Uterus (tissue), 4 donors: ENCODE measurements around the gene S100A5. TPM values are rescaled to one million over a fixed set of nuclear protein-coding genes. Genes with fewer than 3 reads are reported as not detected.

Source experiments
- DNase-seq, 2 donors: peaks; one replicate each; pipeline ENCODE4 v3.0.0-alpha.2; 2019 to 2020
- H3K27ac ChIP-seq, 2 donors: fragments of 200-600 bp; sonication (generic); 1 replicate in 1 of 2; 2 replicates in 1 of 2; pipeline ENCODE4 v1.5.1; 2016 to 2018
- H3K27me3 ChIP-seq, 2 donors: fragments of 200-600 bp; sonication (generic); one replicate each; pipeline ENCODE4 v1.5.1; 2018 to 2019; ENCODE audit warnings: control low read depth in 1 of 2
- H3K36me3 ChIP-seq, 2 donors: fragments of 200-600 bp; sonication (generic); one replicate each; pipeline ENCODE4 v1.5.1; 2019; ENCODE audit warnings: control low read depth in 1 of 2
- H3K4me1 ChIP-seq, 2 donors: fragments of 200-600 bp; sonication (generic); one replicate each; pipeline ENCODE4 v1.5.1; 2018 to 2019; ENCODE audit warnings: control low read depth in 1 of 2
- H3K4me3 ChIP-seq, 2 donors: fragments of 200-600 bp; sonication (generic); 1 replicate in 1 of 2; 2 replicates in 1 of 2; pipeline ENCODE4 v1.5.1; 2018 to 2019; ENCODE audit warnings: mild to moderate bottlenecking in 1 of 2
- H3K9me3 ChIP-seq, 2 donors: fragments of 200-600 bp; sonication (generic); one replicate each; pipeline ENCODE4 v1.5.1; 2019; ENCODE audit warnings: control low read depth in 1 of 2
- CTCF ChIP-seq, 4 experiments: fragments of 200-600 bp in 2 of 4; fragments of 450-650 bp in 2 of 4; sonication (generic) in 2 of 4; IDR thresholded peaks; one replicate each; pipeline ENCODE4 v1.5.1; 2016 to 2019; ENCODE audit warnings: antibody characterized with exemption in 4 of 4, mild to moderate bottlenecking in 2 of 4, moderate library complexity in 1 of 4
- POLR2A ChIP-seq, 2 donors: fragments of 450-650 bp; IDR thresholded peaks; one replicate each; pipeline ENCODE4 v1.6.1; 2016; ENCODE audit warnings: antibody characterized with exemption in 2 of 2, mild to moderate bottlenecking in 1 of 2, moderate library complexity in 1 of 2
- intact Hi-C: fragments of 100-400 bp; cut with DNase I; formaldehyde crosslinking; loops from one replicate; pipeline ENCODE4 v1.15.1; 2023; ENCODE audit warnings: low total_unique reads
- total RNA-seq, 4 donors: library from RNA; depleted of rRNA in 3 of 4; stranded (reverse); fragments of >200 nt in 3 of 4; gene quantifications; one replicate each; pipeline versions ENCODE4 v1.1.0 to v1.2.4, GENCODE V29; 2014 to 2023
- donor health status: DM: yes; HTN: yes; CAD: no.

S100A5 gene
- total RNA-seq, 4 donors from 2014 or later, result not detected

DNA sequence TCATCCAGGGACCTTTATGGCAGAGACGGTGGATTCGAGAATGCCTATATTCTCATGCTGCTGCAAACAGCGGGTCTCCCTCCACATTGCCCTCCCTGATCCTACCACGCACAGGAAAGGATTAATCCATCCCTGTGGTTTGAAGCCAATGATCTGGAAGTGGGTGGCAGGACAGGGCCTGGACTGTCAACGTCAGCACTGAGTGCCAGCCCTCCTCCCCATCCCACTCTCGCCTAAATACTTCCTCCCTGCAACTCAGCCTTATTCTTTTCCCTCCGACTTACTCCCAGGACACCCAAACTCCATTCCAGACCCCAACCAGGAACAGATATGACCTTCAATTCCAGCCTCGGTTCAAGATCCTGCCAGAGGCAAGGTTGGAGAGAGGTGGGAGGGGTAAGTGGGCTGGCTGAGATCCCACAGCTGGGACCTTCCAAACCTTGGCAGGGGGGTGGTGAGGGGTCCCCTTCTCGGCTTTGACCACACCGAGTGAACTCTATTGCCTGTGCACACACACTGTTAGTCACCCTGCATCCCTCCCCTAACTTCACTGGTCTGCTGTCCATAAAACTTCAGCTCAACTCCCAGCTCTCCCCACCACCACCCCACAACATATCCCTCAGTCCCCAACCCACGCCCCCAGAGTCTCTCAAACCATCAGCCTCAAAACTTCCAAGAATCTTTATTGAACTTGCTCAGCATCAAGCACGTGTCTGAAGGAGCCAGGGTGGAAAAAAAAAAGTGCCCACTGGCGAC, 2.4 kb upstream of the S100A5 start:
- Histone ChIP-seq H3K36me3 (no peaks in the 10 kb centered on the region), H3K4me3 (no peak overlapping the region), H3K27ac (peak overlapping the region; percentile 86 to 94), H3K9me3 (no peaks in the 10 kb centered on the region), H3K4me1 (peaks cover 13 to 14% of the 10 kb centered on the region in 2 donors), H3K27me3 (no peaks in the 10 kb centered on the region)
- TF ChIP-seq CTCF (IDR thresholded peaks at IDR 0.05), result no peak
- no peak for TF ChIP-seq POLR2A (IDR thresholded peaks at IDR 0.05)
- no peak for DNase-seq
- intact Hi-C loops, result no loop called here

- H3K4me1 ChIP-seq, result peaks cover 12 to 14% of the 10 kb centered on the region in 2 donors
- H3K9me3 ChIP-seq, result no peaks in the 10 kb centered on the region
- H3K36me3 ChIP-seq, result no peaks in the 10 kb centered on the region
- DNase-seq, result no peak
- intact Hi-C loops, result no loop called here
- H3K4me3 ChIP-seq, result no peak overlapping the region
- peak overlapping the region in 1 of 2 donors; percentile 21 for H3K27ac ChIP-seq
- H3K27me3 ChIP-seq, result no peaks in the 10 kb centered on the region
- no peak for TF ChIP-seq CTCF (IDR thresholded peaks at IDR 0.05)
- no peak for TF ChIP-seq POLR2A (IDR thresholded peaks at IDR 0.05)
Observed at GRCh38 chr1:153541641-153542590, 1.2 kb upstream of the S100A5 start.

DNA sequence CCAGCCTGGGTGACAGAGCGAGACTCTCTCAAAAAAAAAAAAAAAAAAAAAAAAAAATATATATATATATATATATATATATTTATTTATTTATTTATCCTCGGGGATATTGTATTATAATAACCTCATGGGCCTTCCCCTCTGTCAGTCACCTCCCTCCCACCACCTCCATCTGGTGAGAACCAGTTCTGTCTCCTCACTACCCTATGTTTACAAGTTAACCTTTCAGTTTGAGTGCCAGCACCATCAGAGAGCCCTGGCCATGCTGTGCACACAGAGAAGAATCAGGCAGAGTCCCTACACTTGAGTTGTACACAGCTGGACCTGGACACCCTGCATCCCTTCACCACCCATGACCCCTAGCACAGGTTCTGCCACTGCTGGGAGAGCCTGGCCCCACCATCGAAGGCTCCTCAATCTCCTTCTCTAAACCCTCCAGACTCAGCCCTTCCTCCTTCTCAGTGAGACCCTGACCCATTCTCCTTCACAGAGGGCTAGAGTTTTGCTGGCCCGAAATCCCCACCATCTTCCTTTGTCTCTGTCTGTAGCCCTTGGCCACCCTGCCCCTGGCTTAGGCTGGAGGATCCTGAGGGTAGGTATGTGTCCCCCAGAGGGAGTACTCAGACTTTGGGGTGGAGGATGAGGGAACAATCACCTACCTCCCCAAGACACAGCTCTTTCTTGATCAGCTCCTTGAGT, 1.2 kb downstream of the S100A5 start:
- no peaks in the 10 kb centered on the region for H3K36me3 ChIP-seq
- H3K4me1 ChIP-seq, result peaks cover 0 to 9% of the 10 kb centered on the region in 2 donors
- H3K27me3 ChIP-seq, result no peaks in the 10 kb centered on the region
- intact Hi-C loops, result no loop called here
- TF ChIP-seq POLR2A (IDR thresholded peaks at IDR 0.05) (no peak), CTCF (IDR thresholded peaks at IDR 0.05) (no peak)
- no peak overlapping the region for H3K27ac ChIP-seq
- H3K4me3 ChIP-seq, result no peak overlapping the region
- no peak for DNase-seq
- H3K9me3 ChIP-seq, result no peaks in the 10 kb centered on the region

- intact Hi-C loops, result no loop called here
- TF ChIP-seq CTCF (IDR thresholded peaks at IDR 0.05) (no peak), POLR2A (IDR thresholded peaks at IDR 0.05) (no peak)
- Histone ChIP-seq H3K4me1 (peaks cover 0 to under 1% of the 10 kb centered on the region in 2 donors), H3K9me3 (no peaks in the 10 kb centered on the region), H3K36me3 (no peaks in the 10 kb centered on the region), H3K27ac (peak overlapping the region; percentile 48 to 54), H3K27me3 (no peaks in the 10 kb centered on the region), H3K4me3 (no peak overlapping the region)
- no peak for DNase-seq
Observed at GRCh38 chr1:153538315-153538821, 2.4 kb downstream of the S100A5 start.
